ENCODE measurements around the gene STX16.

DNA sequence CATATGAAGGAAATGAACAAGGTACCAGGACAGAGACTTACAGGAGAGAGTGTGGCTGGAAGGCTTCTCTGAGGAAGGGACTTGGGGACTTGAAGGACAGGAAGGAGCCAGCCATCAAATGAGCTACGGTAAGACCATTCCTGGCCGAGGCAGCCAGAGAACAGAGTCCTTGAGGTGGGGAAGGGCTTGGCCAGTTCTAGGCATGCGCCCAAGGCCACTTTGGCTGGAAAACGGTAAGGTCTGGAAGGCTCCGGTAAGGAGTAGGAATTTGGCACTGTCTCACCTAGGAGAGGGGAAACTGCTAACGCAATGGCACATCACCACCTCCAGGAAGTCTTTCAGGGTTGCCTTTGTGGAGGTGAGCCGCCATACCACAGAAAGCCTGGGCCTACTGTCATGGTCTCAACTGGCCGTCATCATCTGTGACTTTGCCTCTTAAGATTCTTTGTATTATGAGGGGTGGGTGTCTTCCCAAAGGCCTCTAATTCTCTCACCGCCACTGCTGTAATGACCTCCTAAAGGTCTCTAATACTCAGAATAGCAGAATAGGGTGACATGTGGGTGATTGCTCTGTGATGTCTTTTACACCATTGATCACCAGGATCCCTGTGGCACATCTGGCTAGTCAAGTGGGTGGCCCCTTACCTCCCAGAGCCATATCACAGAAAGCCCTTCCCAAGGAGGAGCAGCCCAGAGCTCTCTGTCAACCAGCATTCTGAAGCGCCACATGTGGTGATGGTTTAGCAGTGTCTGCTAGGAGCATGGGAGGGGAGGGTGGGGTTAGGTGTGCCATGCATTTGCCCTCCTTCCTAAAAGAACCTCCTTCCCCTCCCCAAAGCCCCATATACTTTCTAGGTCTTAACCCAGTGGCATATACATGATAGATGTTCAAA is 17.7 kb upstream of the STX16 start:
- TF ChIP-seq, protein P1, sequence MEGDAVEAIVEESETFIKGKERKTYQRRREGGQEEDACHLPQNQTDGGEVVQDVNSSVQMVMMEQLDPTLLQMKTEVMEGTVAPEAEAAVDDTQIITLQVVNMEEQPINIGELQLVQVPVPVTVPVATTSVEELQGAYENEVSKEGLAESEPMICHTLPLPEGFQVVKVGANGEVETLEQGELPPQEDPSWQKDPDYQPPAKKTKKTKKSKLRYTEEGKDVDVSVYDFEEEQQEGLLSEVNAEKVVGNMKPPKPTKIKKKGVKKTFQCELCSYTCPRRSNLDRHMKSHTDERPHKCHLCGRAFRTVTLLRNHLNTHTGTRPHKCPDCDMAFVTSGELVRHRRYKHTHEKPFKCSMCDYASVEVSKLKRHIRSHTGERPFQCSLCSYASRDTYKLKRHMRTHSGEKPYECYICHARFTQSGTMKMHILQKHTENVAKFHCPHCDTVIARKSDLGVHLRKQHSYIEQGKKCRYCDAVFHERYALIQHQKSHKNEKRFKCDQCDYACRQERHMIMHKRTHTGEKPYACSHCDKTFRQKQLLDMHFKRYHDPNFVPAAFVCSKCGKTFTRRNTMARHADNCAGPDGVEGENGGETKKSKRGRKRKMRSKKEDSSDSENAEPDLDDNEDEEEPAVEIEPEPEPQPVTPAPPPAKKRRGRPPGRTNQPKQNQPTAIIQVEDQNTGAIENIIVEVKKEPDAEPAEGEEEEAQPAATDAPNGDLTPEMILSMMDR (conservative IDR thresholded peaks at IDR 0.05; ENCODE audit: low read depth, low read length): no peak
- TF ChIP-seq EZH2 (IDR thresholded peaks at IDR 0.05; ENCODE audit: borderline replicate concordance, low read depth, low read length, poor library complexity, severe bottlenecking): no peak
